Caco-2 (cell line): ENCODE data around the gene XPA. TPM values are rescaled to one million over a fixed set of nuclear protein-coding genes. Genes with fewer than 3 reads are reported as not detected.

Experiments used
- BruUV-seq: library from RNA; stranded (reverse); fragments of 400-500 nt; replicated peaks from 2 replicates; lab custom pipeline; 2021; lab: Mats Ljungman, UMichigan
- CTCF ChIA-PET: fragments of 300-600 bp; sonication (Branson Sonifier 250); formaldehyde crosslinking; loops from one replicate; lab custom pipeline; 2022; ENCODE audit warnings: antibody characterized with exemption; lab: Charles Lee
- POLR2A ChIA-PET: fragments of 300-600 bp; sonication (Branson Sonifier 250); formaldehyde crosslinking; loops from one replicate; lab custom pipeline; 2022; ENCODE audit warnings: antibody characterized with exemption; lab: Charles Lee
- DNase-seq, 2 experiments: peaks; one replicate each; pipeline versions ENCODE4 v3.0.0 to v3.0.0-alpha.2; 2020 to 2022
- H3K27me3 ChIP-seq: replicated peaks from 2 replicates; pipeline ENCODE4 v1.6.0; 2011; ENCODE audit warnings: low read length; ENCODE audit not compliant: control insufficient read depth, insufficient read depth
- H3K36me3 ChIP-seq: 2 replicates; pipeline ENCODE4 v1.5.1; 2011; ENCODE audit warnings: low read length; ENCODE audit not compliant: control insufficient read depth, insufficient read depth
- H3K4me1 ChIP-seq: fragments of 250-450 bp; sonication (Bioruptor Pico); 2 replicates; pipeline ENCODE4 v1.5.1; 2020; ENCODE audit warnings: mild to moderate bottlenecking
- H3K4me3 ChIP-seq: 2 replicates; pipeline ENCODE4 v1.5.1; 2011; ENCODE audit warnings: low read depth, mild to moderate bottlenecking, control low read depth, low read length
- H3K9me3 ChIP-seq: fragments of 250-450 bp; sonication (Bioruptor Pico); 2 replicates; pipeline ENCODE4 v1.5.1; 2020; ENCODE audit warnings: mild to moderate bottlenecking, moderate library complexity
- H3K27ac Mint-ChIP-seq: one replicate; pipeline ENCODE4 v1.8.0; 2022; ENCODE audit warnings: mixed read lengths; ENCODE audit not compliant: unreplicated experiment
- H3K27me3 Mint-ChIP-seq: one replicate; pipeline ENCODE4 v1.8.0; 2022; ENCODE audit warnings: mixed read lengths; ENCODE audit not compliant: insufficient read depth, unreplicated experiment
- H3K36me3 Mint-ChIP-seq: one replicate; pipeline ENCODE4 v1.8.0; 2022; ENCODE audit warnings: mild to moderate bottlenecking, mixed read lengths; ENCODE audit not compliant: insufficient read depth, unreplicated experiment
- H3K4me1 Mint-ChIP-seq: one replicate; pipeline ENCODE4 v1.8.0; 2022; ENCODE audit warnings: low read depth, mixed read lengths; ENCODE audit not compliant: unreplicated experiment
- H3K4me3 Mint-ChIP-seq: one replicate; pipeline ENCODE4 v1.8.0; 2022; ENCODE audit warnings: mild to moderate bottlenecking, moderate library complexity, mixed read lengths; ENCODE audit not compliant: unreplicated experiment
- H3K9me3 Mint-ChIP-seq: one replicate; pipeline ENCODE4 v1.8.0; 2022; ENCODE audit warnings: mixed read lengths; ENCODE audit not compliant: unreplicated experiment
- CTCF ChIP-seq, 2 experiments: fragments of 200-600 bp in 1 of 2; IDR thresholded peaks; 1 replicate in 1 of 2; 2 replicates in 1 of 2; pipeline versions ENCODE4 v1.5.1 to v1.8.0; 2011 to 2022; ENCODE audit warnings: antibody characterized with exemption in 1 of 2, control low read depth in 1 of 2, inconsistent platforms in 1 of 2, low read depth in 1 of 2, low read length in 1 of 2, mild to moderate bottlenecking in 1 of 2, moderate library complexity in 1 of 2; ENCODE audit not compliant: insufficient read depth in 1 of 2, severe bottlenecking in 1 of 2, unreplicated experiment in 1 of 2
- intact Hi-C: fragments of 100-400 bp; cut with micrococcal nuclease; formaldehyde crosslinking; loops from one replicate; pipeline ENCODE4 v1.10.0; 2022; ENCODE audit not compliant: unreplicated experiment
- total RNA-seq: library from RNA; stranded (reverse); gene quantifications from 2 replicates; pipeline ENCODE4 v1.2.3, GENCODE V29; 2022

The XPA gene
- total RNA-seq, 1 experiment from 2014 or later, result 18.8 TPM

GRCh38 chr9:97668485-97668884 is 28.7 kb downstream of the XPA start:
- ChIA-PET CTCF (no interaction called here), POLR2A (no interaction called here)
- no peaks in the 10 kb centered on the region for H3K27me3 ChIP-seq
- H3K36me3 Mint-ChIP-seq, result peaks cover 93% of the 10 kb centered on the region
- no peak overlapping the region for H3K27ac Mint-ChIP-seq
- TF ChIP-seq CTCF (IDR thresholded peaks at IDR 0.05; ENCODE audit: insufficient read depth in 1 of 2, low read depth in 1 of 2, low read length in 1 of 2, severe bottlenecking in 1 of 2, unreplicated experiment in 1 of 2), result no peak
- H3K4me3 ChIP-seq, result no peak overlapping the region
- H3K4me3 Mint-ChIP-seq, result no peak overlapping the region
- no peaks in the 10 kb centered on the region for H3K9me3 Mint-ChIP-seq
- H3K4me1 Mint-ChIP-seq, result no peaks in the 10 kb centered on the region
- intact Hi-C loops, result no loop called here
- no peaks in the 10 kb centered on the region for H3K27me3 Mint-ChIP-seq
- no peak for DNase-seq
- H3K9me3 ChIP-seq, result no peaks in the 10 kb centered on the region
- peaks cover 2% of the 10 kb centered on the region for H3K36me3 ChIP-seq
- BruUV-seq, result no TSS peak
- H3K4me1 ChIP-seq, result 0 out of 2 replicates have a peak, but pooled peaks cover 1% of the 10 kb centered on the region

- intact Hi-C loops, result no loop called here
- H3K36me3 ChIP-seq, result peaks cover 2% of the 10 kb centered on the region
- no TSS peak for BruUV-seq
- H3K4me3 Mint-ChIP-seq, result no peak overlapping the region
- no peaks in the 10 kb centered on the region for H3K4me1 ChIP-seq
- DNase-seq, result no peak
- H3K9me3 ChIP-seq, result no peaks in the 10 kb centered on the region
- no peak for TF ChIP-seq CTCF (IDR thresholded peaks at IDR 0.05; ENCODE audit: insufficient read depth in 1 of 2, low read depth in 1 of 2, low read length in 1 of 2, severe bottlenecking in 1 of 2, unreplicated experiment in 1 of 2)
- CTCF ChIA-PET, result no interaction called here
- no peaks in the 10 kb centered on the region for H3K27me3 Mint-ChIP-seq
- no peaks in the 10 kb centered on the region for H3K27me3 ChIP-seq
- peaks cover 94% of the 10 kb centered on the region for H3K36me3 Mint-ChIP-seq
- H3K27ac Mint-ChIP-seq, result no peak overlapping the region
- POLR2A ChIA-PET, result interaction anchor here (0.6 kb wide), 1 partner anchor 21 kb away, joined by 3 read pairs; no protein-coding TSS in a partner anchor
- no peaks in the 10 kb centered on the region for H3K9me3 Mint-ChIP-seq
- H3K4me1 Mint-ChIP-seq, result no peaks in the 10 kb centered on the region
- H3K4me3 ChIP-seq, result no peak overlapping the region
Observed at GRCh38 chr9:97666907-97667686, 30.0 kb downstream of the XPA start.

- Histone ChIP-seq H3K4me1 (no peaks in the 10 kb centered on the region), H3K27me3 (no peaks in the 10 kb centered on the region), H3K36me3 (peaks cover 2% of the 10 kb centered on the region), H3K4me3 (no peak overlapping the region), H3K9me3 (no peaks in the 10 kb centered on the region)
- Mint-ChIP-seq H3K9me3 (no peaks in the 10 kb centered on the region), H3K4me1 (no peaks in the 10 kb centered on the region), H3K27me3 (no peaks in the 10 kb centered on the region), H3K36me3 (peaks cover 93% of the 10 kb centered on the region), H3K27ac (no peak overlapping the region), H3K4me3 (no peak overlapping the region)
- TF ChIP-seq CTCF (IDR thresholded peaks at IDR 0.05; ENCODE audit: insufficient read depth in 1 of 2, low read depth in 1 of 2, low read length in 1 of 2, severe bottlenecking in 1 of 2, unreplicated experiment in 1 of 2), result no peak
- no peak for DNase-seq
- intact Hi-C loops, result no loop called here
- CTCF ChIA-PET, result no interaction called here
- POLR2A ChIA-PET, result no interaction called here
- BruUV-seq, result no TSS peak
Observed at GRCh38 chr9:97665742-97666141, 31.4 kb downstream of the XPA start.
